UCSD-AML1 (cell line): ENCODE data around the gene CLBA1.

Experiments
- DNase-seq: peaks from one replicate; lab custom pipeline; 2025; ENCODE audit not compliant: unreplicated experiment; lab: John Stamatoyannopoulos, UW

The CLBA1 gene

GRCh38 chr14:104968541-104969401, 16.8 kb upstream of the CLBA1 start:
- DNase-seq: no peak

GRCh38 chr14:104969741-104970230, 15.8 kb upstream of the CLBA1 start:
- DNase-seq: no peak

- no peak for DNase-seq
These were observed 15.1 kb upstream of the CLBA1 start for GRCh38 chr14:104970231-104971068.

- DNase-seq: no peak
These were observed 13.9 kb upstream of the CLBA1 start for GRCh38 chr14:104971447-104972240.

- no peak for DNase-seq
These were observed 13.1 kb upstream of the CLBA1 start for GRCh38 chr14:104972301-104973134.

GRCh38 chr14:104973135-104973384, 12.5 kb upstream of the CLBA1 start:
- no peak for DNase-seq

- DNase-seq: no peak
These were observed 12.0 kb upstream of the CLBA1 start for GRCh38 chr14:104973385-104974145.

- DNase-seq: no peak
These were observed 11.4 kb upstream of the CLBA1 start for GRCh38 chr14:104974146-104974541.

GRCh38 chr14:104974665-104975390, 10.8 kb upstream of the CLBA1 start:
- no peak for DNase-seq

GRCh38 chr14:104975481-104976197, 9.9 kb upstream of the CLBA1 start:
- DNase-seq: peak; percentile 53

- peak; percentile 85 for DNase-seq
These were observed 9.2 kb upstream of the CLBA1 start for GRCh38 chr14:104976198-104977007.

GRCh38 chr14:104977008-104977680, 8.4 kb upstream of the CLBA1 start:
- no peak for DNase-seq

- peak; percentile 81 for DNase-seq
These were observed 7.6 kb upstream of the CLBA1 start, which contains the start of gene AHNAK2 for GRCh38 chr14:104977681-104978653. TSS of gene AHNAK2 (minus strand) at chr14:104978374. CDS start at chr14:104978237, 137 bp downstream.

- no peak for DNase-seq
These were observed 6.6 kb upstream of the CLBA1 start for GRCh38 chr14:104978746-104979691.
